GM19328 (cell line): ENCODE data around the gene NCBP3.
"Not testable (repeated sequence)": the region's sequence is repeated elsewhere in the genome, so short reads cannot be mapped to it uniquely, and the experiment has no call there.

Source experiments
- ATAC-seq: cut with Tn5 transposase; IDR thresholded peaks from one replicate; pipeline ENCODE4 v1.9.1; 2021; ENCODE audit warnings: mild to moderate bottlenecking, moderate library complexity; ENCODE audit not compliant: unreplicated experiment

Gene NCBP3

GRCh38 chr17:3884188-3884587 lies 38.1 kb upstream of the NCBP3 start:
- no peak for ATAC-seq

GRCh38 chr17:3882276-3882675 lies 36.2 kb upstream of the NCBP3 start:
- no peak for ATAC-seq

- no peak for ATAC-seq
Observed at GRCh38 chr17:3880983-3881382, 34.9 kb upstream of the NCBP3 start.

- ATAC-seq = no peak
Observed at GRCh38 chr17:3879591-3880417, 33.8 kb upstream of the NCBP3 start.

- ATAC-seq = no peak
Observed at GRCh38 chr17:3879186-3879585, 33.1 kb upstream of the NCBP3 start.

GRCh38 chr17:3877220-3877619 lies 31.2 kb upstream of the NCBP3 start:
- ATAC-seq = no peak

DNA sequence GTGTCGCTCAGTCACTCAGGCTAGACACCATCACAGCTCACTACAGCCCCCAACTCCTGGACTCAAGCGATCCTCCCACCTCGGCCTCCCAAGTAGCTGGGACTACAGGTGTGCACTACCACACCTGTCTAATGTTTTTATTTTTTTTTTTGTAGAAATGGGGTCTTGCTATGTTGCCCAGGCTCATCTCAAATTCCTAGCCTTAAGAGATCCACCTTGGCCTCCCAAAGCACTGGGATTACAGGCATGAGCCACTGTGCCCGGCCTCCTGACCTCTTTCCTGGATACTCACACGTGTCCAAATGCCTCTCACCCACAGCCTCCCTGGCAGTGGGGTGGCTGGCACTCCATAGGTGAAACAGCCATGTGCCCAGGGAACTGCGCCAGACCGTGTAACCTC lies 29.3 kb upstream of the NCBP3 start:
- no peak for ATAC-seq

DNA sequence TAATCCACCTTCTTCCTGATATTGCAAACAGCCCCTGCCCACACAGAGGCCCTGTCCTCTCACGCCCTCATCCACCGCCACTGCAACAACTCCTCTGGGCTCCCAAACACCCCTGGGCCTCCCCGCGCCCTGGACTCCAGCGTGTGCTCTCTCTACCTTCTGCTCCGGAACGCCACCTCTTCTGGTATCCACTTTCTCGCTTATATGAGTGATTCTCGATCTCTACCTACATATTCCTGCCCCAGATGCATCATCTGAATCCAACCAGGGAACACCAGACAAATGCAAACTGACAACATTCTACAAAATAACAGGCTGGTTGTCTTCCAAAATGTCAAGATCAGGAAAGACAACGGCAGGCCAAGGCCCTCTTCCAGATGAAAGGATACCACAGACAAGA lies 27.8 kb upstream of the NCBP3 start:
- ATAC-seq = no peak

DNA sequence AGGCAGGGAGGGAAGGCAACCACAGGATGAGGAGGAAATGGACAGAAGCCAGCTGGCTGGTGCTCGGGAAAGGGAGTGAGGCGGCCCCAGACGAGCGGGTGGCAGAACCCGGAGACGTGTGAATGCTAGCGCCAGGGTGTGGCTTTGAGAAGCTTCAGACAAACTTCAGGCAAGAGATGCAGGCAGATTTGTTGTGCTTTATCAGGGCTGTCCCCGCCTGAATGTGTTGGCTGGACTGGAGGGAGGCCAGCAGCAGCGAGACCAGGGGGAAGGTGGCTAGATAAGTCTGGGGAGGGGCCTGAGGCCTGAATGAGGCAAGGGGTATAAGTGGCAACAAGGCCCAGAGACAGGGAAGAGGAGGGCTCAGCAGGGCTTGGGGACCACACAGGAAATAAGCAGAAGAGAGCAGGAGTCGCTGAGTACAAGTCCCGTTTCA lies 24.8 kb upstream of the NCBP3 start:
- no peak for ATAC-seq

DNA sequence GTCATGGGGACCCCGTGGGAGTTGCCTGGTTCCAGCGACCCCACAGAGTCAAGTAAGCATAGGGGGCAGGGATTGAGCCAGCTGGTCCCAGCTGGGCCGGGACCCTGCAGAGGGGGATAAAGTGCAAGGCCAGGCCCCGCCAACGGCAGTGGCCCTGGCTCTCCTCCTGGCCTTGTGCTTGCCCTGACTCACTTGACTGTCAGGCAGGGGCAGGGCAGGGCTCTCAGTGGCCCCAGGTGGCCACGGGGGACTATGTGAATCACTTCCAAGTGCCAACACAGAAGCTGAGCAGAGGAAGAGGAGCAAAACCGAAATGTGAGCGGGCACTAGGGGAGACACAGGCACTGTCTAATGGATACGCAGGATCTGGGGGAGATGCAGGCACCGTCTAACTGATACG lies 21.6 kb upstream of the NCBP3 start:
- ATAC-seq = no peak

DNA sequence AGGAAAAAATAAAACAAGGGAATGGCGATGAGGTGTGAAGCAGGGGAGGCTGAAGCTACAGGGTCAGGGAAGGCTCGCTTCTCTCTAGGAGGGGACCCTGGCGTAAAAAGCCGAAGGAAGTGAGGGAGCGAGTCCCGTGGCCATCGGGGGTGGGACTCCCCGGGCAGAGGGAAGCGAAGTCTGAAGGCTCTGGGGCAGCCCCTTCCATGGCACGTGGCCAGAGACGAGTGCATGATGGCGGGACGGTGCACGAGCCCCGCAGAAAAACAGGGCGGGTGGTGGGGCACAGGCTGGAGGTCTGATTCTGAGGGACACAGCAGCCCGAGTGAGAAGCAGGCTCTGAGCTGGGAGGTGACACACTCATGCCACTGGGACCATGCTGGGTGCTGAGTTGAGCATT lies 21.1 kb upstream of the NCBP3 start:
- ATAC-seq = no peak

- ATAC-seq = no peak
Observed at GRCh38 chr17:3866276-3866675, 20.2 kb upstream of the NCBP3 start.

- no peak for ATAC-seq
Observed at GRCh38 chr17:3865176-3865575, 19.1 kb upstream of the NCBP3 start.

DNA sequence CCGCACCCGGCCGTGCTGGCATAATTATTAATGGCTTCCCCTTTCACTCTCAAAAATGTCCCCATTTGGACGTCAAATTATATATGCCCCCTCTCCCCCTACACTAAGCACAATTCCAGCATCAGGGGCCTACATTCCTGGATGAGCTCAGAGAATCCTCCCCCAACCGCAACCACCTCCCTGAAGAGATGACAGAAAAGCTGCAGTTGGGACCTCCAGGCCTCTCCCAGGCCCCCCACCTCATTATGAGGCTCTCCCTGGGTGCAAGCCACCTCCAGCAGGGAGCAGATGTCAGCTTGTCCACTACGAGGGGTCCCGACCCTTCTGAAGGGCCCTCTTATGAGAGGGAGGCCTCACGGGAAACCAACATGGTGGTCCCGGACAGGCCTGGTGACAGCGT lies 18.5 kb upstream of the NCBP3 start:
- no peak for ATAC-seq

DNA sequence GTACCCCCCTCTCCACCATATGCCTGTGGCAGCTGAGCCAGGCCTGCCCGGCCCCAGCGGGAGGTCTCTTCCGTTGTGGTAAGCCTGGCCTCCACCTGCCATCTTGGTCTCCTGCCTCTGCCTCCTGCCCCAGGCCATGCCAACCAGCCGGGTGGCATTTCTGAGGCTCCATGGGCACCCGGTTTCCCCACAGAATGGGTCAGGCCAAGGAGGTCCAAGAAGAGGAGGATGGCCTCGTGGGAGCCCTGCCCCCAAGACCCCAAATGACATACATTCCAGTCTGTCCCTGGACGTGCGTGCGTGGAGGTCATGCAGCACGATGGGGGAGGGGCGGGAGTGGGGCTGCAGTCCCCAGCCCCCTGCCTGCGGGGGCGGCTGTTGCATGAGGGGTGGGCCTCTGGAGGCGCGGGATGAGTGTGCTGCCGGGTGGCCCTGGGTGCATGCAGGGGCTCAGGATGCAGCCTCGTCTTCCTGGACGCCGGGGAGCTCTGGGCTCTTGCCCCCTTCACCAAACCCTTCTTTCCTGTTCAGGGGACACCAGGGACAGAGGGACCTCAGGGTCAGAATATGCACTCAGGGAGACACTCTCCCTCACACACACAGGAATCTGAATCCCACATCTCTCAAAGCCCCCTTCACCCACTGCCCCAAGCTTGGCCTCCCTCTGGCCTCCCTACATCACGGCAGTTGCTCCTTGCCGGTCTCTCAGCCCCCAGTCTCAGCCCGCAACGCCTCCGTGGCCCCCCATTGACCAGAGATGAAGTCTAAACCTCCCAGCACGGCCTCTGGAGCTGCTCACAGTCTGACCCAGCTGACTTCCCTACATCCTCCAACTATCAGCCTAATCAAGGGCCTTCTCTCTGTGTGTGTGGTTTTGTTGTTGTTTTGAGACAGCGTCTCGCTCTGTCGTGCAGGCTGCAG lies 16.0 kb upstream of the NCBP3 start:
- no peak for ATAC-seq

- ATAC-seq = no peak
Observed at GRCh38 chr17:3860939-3861700, 15.1 kb upstream of the NCBP3 start.

DNA sequence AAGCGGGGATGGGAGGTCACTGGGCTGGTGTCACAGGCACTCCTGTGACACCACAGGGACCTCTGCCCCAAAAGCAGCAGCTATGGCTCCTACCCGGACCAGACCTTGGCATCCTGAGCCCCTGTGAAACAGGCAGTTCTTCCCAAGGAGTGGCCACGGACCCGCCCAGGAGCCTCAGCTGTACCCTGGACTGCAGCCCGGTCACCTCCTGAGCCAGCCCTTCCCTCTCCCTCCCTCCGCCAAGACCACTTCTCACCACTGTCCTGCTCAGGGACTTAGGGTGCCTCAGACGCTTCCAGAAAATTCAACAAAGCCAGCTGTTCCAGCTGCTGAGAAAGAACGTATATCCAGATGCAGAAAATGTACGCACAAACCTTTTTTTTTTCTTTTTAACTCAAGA lies 13.9 kb upstream of the NCBP3 start:
- no peak for ATAC-seq

DNA sequence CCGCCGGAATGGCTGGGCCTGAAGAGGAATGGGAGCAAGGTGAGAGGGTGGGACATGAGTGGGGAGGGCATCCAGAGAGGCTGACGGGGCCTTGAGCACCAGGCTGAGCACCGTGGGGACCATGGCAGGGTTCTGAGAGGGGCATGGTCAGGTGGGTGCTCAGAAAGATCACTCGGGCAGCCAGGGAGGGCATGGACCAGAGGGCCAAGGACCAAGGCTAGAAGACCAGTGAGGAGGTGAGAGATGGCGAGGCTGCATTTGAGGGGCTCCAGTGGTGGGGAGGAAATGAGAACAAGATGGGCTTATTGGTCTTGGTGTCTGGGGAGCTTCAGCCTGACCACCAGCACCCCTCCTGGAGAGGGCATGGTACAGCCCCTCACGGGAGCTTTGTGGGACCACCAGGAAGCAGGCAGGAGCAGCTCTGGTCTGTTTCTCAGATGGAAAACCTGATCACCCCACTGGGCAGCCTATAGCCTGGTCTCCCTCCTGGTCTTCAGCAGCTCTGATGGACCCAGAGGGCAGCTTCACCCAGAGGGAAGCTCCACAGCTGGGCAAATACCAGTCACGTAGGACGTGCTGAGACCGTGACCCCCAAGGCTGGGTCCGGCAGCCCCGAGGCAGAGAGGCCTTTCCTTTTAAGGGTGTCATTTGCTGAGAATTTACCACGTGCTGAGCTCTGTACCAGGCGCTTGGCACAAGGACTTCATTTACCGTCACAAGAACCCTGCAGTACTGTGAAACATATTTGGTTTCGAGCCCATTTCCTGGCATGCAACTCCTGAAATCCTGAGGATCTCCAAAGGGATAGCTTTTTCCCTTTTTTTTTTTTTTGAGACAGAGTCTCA lies 11.4 kb upstream of the NCBP3 start:
- no peak for ATAC-seq

DNA sequence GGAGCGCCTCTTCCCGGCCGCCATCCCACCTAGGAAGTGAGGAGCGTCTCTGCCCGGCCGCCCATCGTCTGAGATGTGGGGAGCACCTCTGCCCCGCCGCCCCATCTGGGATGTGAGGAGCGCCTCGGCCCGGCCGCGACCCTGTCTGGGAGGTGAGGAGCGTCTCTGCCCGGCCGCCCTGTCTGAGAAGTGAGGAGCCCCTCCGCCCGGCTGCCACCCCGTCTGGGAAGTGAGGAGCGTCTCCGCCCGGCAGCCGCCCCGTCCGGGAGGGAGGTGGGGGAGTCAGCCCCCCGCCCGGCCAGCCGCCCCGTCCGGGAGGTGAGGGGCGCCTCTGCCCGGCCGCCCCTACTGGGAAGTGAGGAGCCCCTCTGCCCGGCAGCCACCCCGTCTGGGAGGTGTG lies 8.2 kb upstream of the NCBP3 start:
- not testable (repeated sequence) for ATAC-seq

DNA sequence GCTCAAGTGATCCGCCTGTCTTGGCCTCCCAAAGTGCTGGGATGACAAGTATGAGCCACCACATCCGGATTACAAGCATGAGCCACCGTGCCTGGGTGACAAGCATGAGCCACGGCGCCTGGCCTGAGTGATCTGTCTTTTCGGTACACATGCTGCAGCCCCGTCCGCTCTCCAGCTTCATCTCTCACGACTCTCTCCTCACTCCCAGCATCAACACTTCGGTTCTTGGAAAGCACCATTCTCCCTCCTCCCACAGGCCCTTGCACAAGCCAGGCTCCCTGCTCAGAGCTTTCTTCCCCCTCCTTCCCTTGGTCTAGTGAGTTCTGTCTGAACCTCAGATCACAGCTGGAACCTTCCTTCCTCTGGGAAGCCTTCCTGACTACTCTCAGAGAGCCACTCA lies 6.5 kb upstream of the NCBP3 start:
- no peak for ATAC-seq
